Lung (tissue), 12 donors: ENCODE data around the gene AKAP17A. TPM values are rescaled to one million over a fixed set of nuclear protein-coding genes. Genes with fewer than 3 reads are reported as not detected.
"Not testable (repeated sequence)": the region's sequence is repeated elsewhere in the genome, so short reads cannot be mapped to it uniquely, and the experiment has no call there.

Experiments used
- ATAC-seq: fragments of 200-7000 bp; cut with Tn5 transposase; one replicate; pipeline ENCODE4 v1.9.1; 2020; ENCODE audit warnings: moderate number of reproducible peaks; ENCODE audit not compliant: insufficient read depth, low FRiP score
- DNase-seq, 3 donors: peaks; one replicate each; pipeline ENCODE4 v3.0.0-alpha.2; 2013 to 2017
- H3K27ac ChIP-seq, 2 donors: one replicate each; pipeline ENCODE4 v1.5.1; 2013; ENCODE audit warnings: mild to moderate bottlenecking in 2 of 2, moderate library complexity in 2 of 2, control low read depth in 1 of 2, inconsistent platforms in 1 of 2, low read depth in 1 of 2, low read length in 1 of 2
- H3K27me3 ChIP-seq, 3 donors: one replicate each; pipeline ENCODE4 v1.5.1; 2013; ENCODE audit warnings: low read length in 2 of 3; ENCODE audit not compliant: control insufficient read depth in 3 of 3, insufficient read depth in 3 of 3
- H3K36me3 ChIP-seq, 4 donors: one replicate each; pipeline ENCODE4 v1.5.1; 2013; ENCODE audit warnings: low read length in 4 of 4, mild to moderate bottlenecking in 1 of 4, moderate library complexity in 1 of 4; ENCODE audit not compliant: control insufficient read depth in 4 of 4, insufficient read depth in 4 of 4
- H3K4me1 ChIP-seq, 5 donors: one replicate each; pipeline ENCODE4 v1.5.1; 2013; ENCODE audit warnings: low read length in 5 of 5, mild to moderate bottlenecking in 2 of 5, moderate library complexity in 1 of 5; ENCODE audit not compliant: control insufficient read depth in 5 of 5, insufficient read depth in 5 of 5
- H3K4me3 ChIP-seq: one replicate; pipeline ENCODE4 v1.5.1; 2013; ENCODE audit warnings: mild to moderate bottlenecking, control low read depth, moderate library complexity
- H3K9ac ChIP-seq, 2 donors: one replicate each; pipeline ENCODE4 v1.5.1; 2013; ENCODE audit warnings: low read length in 2 of 2, control low read depth in 1 of 2; ENCODE audit not compliant: insufficient read depth in 1 of 2
- H3K9me3 ChIP-seq, 4 donors: one replicate each; pipeline ENCODE4 v1.5.1; 2013; ENCODE audit warnings: low read length in 3 of 4, mild to moderate bottlenecking in 1 of 4, moderate library complexity in 1 of 4; ENCODE audit not compliant: control insufficient read depth in 4 of 4, insufficient read depth in 3 of 4
- CTCF ChIP-seq: IDR thresholded peaks from 2 replicates; pipeline ENCODE4 v1.5.1; 2012; ENCODE audit warnings: mild to moderate bottlenecking; ENCODE audit errors: control extremely low read depth, extremely low read depth
- WGBS, 2 donors: extraction: QIAGEN DNeasy Blood & Tissue Kit; methylation state at CpG; one replicate each; pipeline ENCODE4 v1.1.7; 2013; 5-methylcytosine and 5-hydroxymethylcytosine counted together
- polyA plus RNA-seq, 2 donors: library from polyadenylated mRNA; stranded (reverse); fragments of 200-250 nt; gene quantifications; one replicate each; pipeline ENCODE4 v1.2.1, GENCODE V29; 2013
- total RNA-seq, 2 donors: library from RNA; depleted of rRNA in 1 of 2; stranded (reverse); fragments of >200 nt in 1 of 2; gene quantifications; one replicate each; pipeline ENCODE4 v1.2.1, GENCODE V29; 2014 to 2021
- donor health status: control.
- donor health status: control.
- donor health status: Bipolar disorder and iron deficiency.
- donor health status: healthy.
- donor health status: DM: yes; HTN: yes; CAD: no.

Gene AKAP17A
- total and polyA plus RNA-seq, 4 donors, result 40.6 to 48.9 (median 44.6) TPM

- Histone ChIP-seq H3K9ac (no peak overlapping the region), H3K27ac (no peak overlapping the region), H3K27me3 (no peaks in the 10 kb centered on the region), H3K36me3 (peaks cover 0 to under 1% (median 0%) of the 10 kb centered on the region in 4 donors), H3K4me1 (no peaks in the 10 kb centered on the region), H3K4me3 (no peak overlapping the region), H3K9me3 (no peaks in the 10 kb centered on the region)
- WGBS, 2 donors, result 79 to 84% methylated on average over 21 of the region's 21 CpGs
- DNase-seq (no peak), ATAC-seq (no peak)
- TF ChIP-seq CTCF, result no peak
Observed at GRCh38 chrX:1623691-1624090, 32.3 kb downstream of the AKAP17A start.

- H3K9me3 ChIP-seq, DNase-seq, H3K4me1 ChIP-seq, H3K36me3 ChIP-seq, ATAC-seq, H3K27me3 ChIP-seq, H3K4me3 ChIP-seq, H3K9ac ChIP-seq, H3K27ac ChIP-seq: not testable (repeated sequence)
- 86 to 92% methylated on average over 14 of the region's 14 CpGs for WGBS, 2 donors
Observed at GRCh38 chrX:1624158-1624860, 32.9 kb downstream of the AKAP17A start.

GRCh38 chrX:1624861-1625215 is 33.4 kb downstream of the AKAP17A start:
- not testable (repeated sequence) for H3K36me3 ChIP-seq, DNase-seq, H3K9ac ChIP-seq, H3K4me3 ChIP-seq, H3K9me3 ChIP-seq, ATAC-seq, H3K27me3 ChIP-seq, H3K4me1 ChIP-seq, H3K27ac ChIP-seq
- 83 to 86% methylated on average over 7 of the region's 7 CpGs for WGBS, 2 donors

GRCh38 chrX:1629244-1629643 is 37.8 kb downstream of the AKAP17A start:
- 64 to 66% methylated on average over 7 of the region's 7 CpGs for WGBS, 2 donors
- no peaks in the 10 kb centered on the region for H3K36me3 ChIP-seq
- H3K4me3 ChIP-seq, result no peak overlapping the region
- no peak for TF ChIP-seq CTCF
- H3K9ac ChIP-seq, result no peak overlapping the region
- ATAC-seq, result no peak
- no peaks in the 10 kb centered on the region for H3K27me3 ChIP-seq
- H3K27ac ChIP-seq, result no peak overlapping the region
- no peaks in the 10 kb centered on the region for H3K4me1 ChIP-seq
- H3K9me3 ChIP-seq, result no peaks in the 10 kb centered on the region
- DNase-seq, result no peak
